Right lobe of liver (tissue), 4 donors: Measurements from ENCODE around the gene LRRN2.

ENCODE experiments used
- POLR2A ChIP-seq: fragments of 450-650 bp; IDR thresholded peaks from one replicate; pipeline ENCODE4 v1.6.1; 2017; ENCODE audit warnings: antibody characterized with exemption, mild to moderate bottlenecking
- TF ChIP-seq, protein P1 (sequence below), 4 donors: fragments of 200-600 bp in 3 of 4; fragments of 450-650 bp in 1 of 4; IDR thresholded peaks; one replicate each; pipeline versions ENCODE4 v1.5.1 to v1.8.0; 2016 to 2022; ENCODE audit warnings: antibody characterized with exemption in 4 of 4, mild to moderate bottlenecking in 2 of 4
- donor health status: DM: no; HTN: no; CAD: no.
- donor health status: DM: no; HTN: no; CAD: no.
- donor health status: DM: no; HTN: yes; CAD: no.

DNA sequence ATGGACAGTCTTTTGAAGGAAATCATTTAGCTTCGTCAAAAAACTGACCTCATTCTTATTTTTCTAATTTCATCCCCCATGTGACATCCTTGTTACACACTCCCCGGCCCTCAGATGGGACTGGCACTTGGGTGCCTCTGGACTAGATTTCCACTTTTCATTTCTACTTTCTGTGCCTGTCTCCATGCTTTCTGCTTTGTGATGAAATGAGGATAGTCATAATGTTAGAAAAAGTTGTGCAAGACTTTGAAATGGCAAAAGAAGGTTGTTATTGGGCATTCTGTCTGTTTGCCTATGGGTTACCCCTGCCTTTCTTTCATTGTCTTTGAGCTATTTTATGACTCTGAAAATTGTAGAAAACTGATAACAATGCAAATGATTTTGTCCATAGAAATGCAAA is 114.4 kb downstream of the LRRN2 start:
- TF ChIP-seq, protein P1, sequence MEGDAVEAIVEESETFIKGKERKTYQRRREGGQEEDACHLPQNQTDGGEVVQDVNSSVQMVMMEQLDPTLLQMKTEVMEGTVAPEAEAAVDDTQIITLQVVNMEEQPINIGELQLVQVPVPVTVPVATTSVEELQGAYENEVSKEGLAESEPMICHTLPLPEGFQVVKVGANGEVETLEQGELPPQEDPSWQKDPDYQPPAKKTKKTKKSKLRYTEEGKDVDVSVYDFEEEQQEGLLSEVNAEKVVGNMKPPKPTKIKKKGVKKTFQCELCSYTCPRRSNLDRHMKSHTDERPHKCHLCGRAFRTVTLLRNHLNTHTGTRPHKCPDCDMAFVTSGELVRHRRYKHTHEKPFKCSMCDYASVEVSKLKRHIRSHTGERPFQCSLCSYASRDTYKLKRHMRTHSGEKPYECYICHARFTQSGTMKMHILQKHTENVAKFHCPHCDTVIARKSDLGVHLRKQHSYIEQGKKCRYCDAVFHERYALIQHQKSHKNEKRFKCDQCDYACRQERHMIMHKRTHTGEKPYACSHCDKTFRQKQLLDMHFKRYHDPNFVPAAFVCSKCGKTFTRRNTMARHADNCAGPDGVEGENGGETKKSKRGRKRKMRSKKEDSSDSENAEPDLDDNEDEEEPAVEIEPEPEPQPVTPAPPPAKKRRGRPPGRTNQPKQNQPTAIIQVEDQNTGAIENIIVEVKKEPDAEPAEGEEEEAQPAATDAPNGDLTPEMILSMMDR (IDR thresholded peaks at IDR 0.05) = no peak
- TF ChIP-seq POLR2A = no peak
